ENCODE measurements around the gene C1orf232.

- TF ChIP-seq CTCF (IDR thresholded peaks at IDR 0.05) (no peak), POLR2A (IDR thresholded peaks at IDR 0.05) (no peak)
Observed at GRCh38 chr1:26169198-26169554, 413 bp upstream of the C1orf232 start.

All from uterus (tissue), 2 donors.